ENCODE measurements around the gene ANO6.

The ANO6 gene

DNA sequence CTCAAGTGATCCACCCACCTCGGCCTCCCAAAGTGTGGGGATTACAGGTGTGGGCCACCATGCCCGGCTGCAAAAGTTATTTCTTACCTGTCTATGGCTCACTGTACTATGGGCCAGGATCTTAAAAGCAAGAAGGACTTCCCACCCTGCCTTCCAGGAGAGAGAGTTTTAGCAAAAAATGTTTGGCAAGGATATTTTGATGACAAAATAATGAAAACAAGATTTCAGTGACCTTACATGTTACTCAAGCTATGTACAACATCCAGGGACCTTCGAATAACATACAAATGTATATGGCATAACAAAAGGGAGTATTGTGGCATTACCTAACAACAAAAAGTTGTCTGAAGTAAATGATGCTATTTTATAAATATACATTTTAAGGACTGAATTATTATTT is 55.1 kb downstream of the ANO6 start:
- Histone ChIP-seq H3K36me3 (ENCODE audit: control insufficient read depth, insufficient read depth, low read length) (no peaks in the 10 kb centered on the region), H3K9me3 (ENCODE audit: control insufficient read depth, insufficient read depth, low read length) (no peaks in the 10 kb centered on the region), H3K27me3 (ENCODE audit: control insufficient read depth, insufficient read depth, low read length) (no peaks in the 10 kb centered on the region), H3K9ac (ENCODE audit: low read depth, low read length) (no peak overlapping the region), H3K4me1 (ENCODE audit: control insufficient read depth, insufficient read depth, low read length) (no peaks in the 10 kb centered on the region), H3K4me3 (ENCODE audit: low read depth, low read length) (no peak overlapping the region)

DNA sequence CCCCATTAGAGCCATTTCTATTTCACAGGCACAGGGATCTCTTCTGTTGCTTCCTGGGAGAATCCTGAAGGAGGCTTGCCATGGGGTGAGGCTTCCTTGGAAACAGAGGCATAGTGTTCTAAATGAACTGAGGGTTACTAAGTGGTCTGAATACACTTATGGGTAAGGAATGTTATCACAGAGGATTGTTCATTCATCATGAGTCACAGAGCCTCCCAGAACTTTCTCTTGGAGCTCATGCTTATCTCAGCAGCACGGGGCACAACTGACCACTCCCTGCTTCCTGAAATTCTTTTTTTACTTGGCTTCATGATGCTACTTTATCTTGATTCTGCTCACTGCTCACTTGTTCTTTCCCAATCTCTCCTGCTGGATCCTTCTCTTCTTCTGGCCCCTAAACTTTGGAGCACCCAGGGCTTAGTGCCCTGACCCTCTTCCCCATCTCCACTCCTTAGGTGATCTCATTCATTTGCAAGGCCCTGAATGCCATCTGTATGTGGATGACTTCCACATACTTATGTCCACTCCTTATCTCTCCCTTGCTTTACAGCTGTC is 57.9 kb downstream of the ANO6 start:
- no peaks in the 10 kb centered on the region for H3K9me3 ChIP-seq (ENCODE audit: control insufficient read depth, insufficient read depth, low read length)
- H3K4me3 ChIP-seq (ENCODE audit: low read depth, low read length): no peak overlapping the region
- no peaks in the 10 kb centered on the region for H3K4me1 ChIP-seq (ENCODE audit: control insufficient read depth, insufficient read depth, low read length)
- no peaks in the 10 kb centered on the region for H3K27me3 ChIP-seq (ENCODE audit: control insufficient read depth, insufficient read depth, low read length)
- H3K9ac ChIP-seq (ENCODE audit: low read depth, low read length): no peak overlapping the region
- H3K36me3 ChIP-seq (ENCODE audit: control insufficient read depth, insufficient read depth, low read length): no peaks in the 10 kb centered on the region

DNA sequence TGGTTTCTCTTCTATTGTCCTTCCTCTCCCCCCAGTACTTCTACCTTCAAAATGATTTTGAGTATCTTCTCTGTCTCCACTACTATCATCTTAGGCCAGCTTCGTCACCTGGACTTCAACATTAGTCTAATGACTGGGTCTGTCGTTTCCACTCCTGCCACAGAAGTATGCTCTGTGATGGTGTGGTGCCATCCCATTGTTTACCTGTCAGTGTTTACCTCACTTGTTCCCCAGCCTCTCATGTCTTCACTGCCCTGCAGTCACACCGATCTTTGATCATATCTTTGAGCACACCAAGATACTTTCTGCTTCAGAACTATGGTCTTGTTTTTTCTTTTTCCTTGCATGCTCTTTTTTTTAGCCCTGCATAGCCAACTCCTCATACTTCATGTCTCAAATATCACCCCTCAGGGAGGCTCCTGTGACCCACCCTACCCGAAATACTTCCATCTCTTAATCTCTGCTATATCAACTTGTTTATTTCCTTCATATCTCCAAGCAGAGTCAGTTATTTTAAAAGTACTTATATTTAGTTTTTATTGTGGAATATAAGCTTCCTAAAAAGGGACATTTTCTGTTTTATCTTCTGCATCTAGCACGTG is 60.4 kb downstream of the ANO6 start:
- H3K36me3 ChIP-seq (ENCODE audit: control insufficient read depth, insufficient read depth, low read length): no peaks in the 10 kb centered on the region

DNA sequence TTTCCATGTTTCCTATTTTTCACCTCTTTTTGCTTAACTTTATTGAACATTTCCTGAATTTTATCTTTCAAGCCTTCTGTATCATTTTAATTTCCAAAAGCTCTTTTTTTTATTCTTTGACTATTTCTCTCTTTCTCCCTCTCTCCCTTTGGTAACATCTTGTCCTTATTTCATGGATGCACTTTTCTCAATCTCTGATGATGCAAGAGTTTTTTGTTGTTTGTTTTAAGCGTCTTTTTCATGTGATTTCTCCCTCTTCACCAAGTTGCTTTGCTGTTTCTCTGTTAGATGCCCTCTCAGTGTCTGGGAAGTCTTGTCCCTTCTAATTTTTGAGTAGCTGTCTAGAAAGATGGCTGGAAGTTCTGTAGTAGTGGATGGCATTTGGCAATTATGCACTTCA is 62.6 kb downstream of the ANO6 start:
- no peak overlapping the region for H3K9ac ChIP-seq (ENCODE audit: low read depth, low read length)
- no peaks in the 10 kb centered on the region for H3K9me3 ChIP-seq (ENCODE audit: control insufficient read depth, insufficient read depth, low read length)
- no peak overlapping the region for H3K4me3 ChIP-seq (ENCODE audit: low read depth, low read length)
- no peaks in the 10 kb centered on the region for H3K36me3 ChIP-seq (ENCODE audit: control insufficient read depth, insufficient read depth, low read length)
- H3K4me1 ChIP-seq (ENCODE audit: control insufficient read depth, insufficient read depth, low read length): no peaks in the 10 kb centered on the region
- H3K27me3 ChIP-seq (ENCODE audit: control insufficient read depth, insufficient read depth, low read length): no peaks in the 10 kb centered on the region

More for the DNA sequence above, 60.4 kb downstream of the ANO6 start:
- Histone ChIP-seq H3K9me3 (ENCODE audit: control insufficient read depth, insufficient read depth, low read length) (no peaks in the 10 kb centered on the region), H3K27me3 (ENCODE audit: control insufficient read depth, insufficient read depth, low read length) (no peaks in the 10 kb centered on the region), H3K4me1 (ENCODE audit: control insufficient read depth, insufficient read depth, low read length) (no peaks in the 10 kb centered on the region), H3K4me3 (ENCODE audit: low read depth, low read length) (no peak overlapping the region), H3K9ac (ENCODE audit: low read depth, low read length) (no peak overlapping the region)

DNA sequence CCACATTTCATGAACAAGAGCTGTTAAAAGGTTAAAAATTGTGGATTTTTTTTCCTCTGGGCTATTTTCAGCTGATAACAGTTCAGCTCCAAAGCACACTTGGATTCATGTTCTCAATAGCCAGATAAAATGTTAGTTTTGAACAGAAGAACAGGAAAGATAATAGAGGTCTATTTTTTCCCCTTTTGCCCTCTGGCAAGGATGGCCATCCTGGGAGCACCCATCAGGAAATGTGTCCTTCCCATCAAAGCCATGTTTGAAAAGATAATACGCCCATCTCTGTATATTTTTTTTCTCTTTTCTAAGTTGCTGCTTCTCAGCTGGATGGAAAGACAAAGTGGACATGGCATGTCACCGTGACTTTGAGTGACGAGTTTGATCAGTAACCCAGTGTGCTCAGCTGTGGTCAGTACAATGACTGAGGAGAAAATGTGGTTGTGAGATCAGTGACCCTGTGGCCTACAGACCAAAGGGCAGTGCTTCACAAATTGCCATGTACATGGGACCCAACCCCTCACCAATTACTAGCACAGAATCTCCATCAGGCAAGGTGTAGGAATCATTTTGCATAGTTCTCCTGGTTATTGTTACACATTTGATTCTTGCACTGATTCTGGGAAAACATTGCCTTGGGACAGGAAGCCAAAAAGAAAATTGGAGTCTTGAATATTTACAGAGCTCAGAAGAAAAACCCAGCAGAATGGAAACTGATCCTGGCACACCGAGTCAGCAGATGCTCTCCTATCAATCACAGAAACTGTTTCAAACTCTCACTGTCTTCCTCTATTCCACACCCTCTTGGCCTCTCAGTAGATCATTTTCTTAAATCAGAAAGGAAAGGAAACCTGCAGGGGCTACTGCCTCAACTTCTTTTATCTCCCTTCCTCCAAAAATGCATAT is 64.3 kb downstream of the ANO6 start:
- no peak overlapping the region for H3K9ac ChIP-seq (ENCODE audit: low read depth, low read length)
- no peaks in the 10 kb centered on the region for H3K36me3 ChIP-seq (ENCODE audit: control insufficient read depth, insufficient read depth, low read length)
- H3K4me3 ChIP-seq (ENCODE audit: low read depth, low read length): no peak overlapping the region
- H3K9me3 ChIP-seq (ENCODE audit: control insufficient read depth, insufficient read depth, low read length): no peaks in the 10 kb centered on the region
- H3K4me1 ChIP-seq (ENCODE audit: control insufficient read depth, insufficient read depth, low read length): peaks cover 7% of the 10 kb centered on the region
- no peaks in the 10 kb centered on the region for H3K27me3 ChIP-seq (ENCODE audit: control insufficient read depth, insufficient read depth, low read length)

DNA sequence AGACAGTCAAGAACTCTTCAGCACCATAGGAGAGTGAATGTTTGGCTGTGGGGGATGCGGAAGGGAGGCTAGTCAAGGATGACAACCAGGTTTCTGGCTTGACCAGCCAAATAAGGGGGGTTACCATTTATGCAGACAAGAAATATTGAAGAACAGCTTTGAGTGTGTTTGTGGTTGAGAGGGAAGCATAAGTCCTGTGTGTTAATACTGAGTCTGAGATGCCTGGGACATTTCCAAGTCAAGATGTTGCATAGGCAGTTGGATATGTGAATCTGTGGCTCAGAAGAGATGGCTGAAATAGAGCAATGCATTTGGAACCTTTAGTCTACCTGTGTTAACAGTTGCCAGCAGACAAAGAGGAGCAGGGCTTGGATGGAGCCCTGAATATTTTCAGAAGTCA is 66.1 kb downstream of the ANO6 start:
- H3K27me3 ChIP-seq (ENCODE audit: control insufficient read depth, insufficient read depth, low read length): no peaks in the 10 kb centered on the region
- no peak overlapping the region for H3K4me3 ChIP-seq (ENCODE audit: low read depth, low read length)
- peaks cover 13% of the 10 kb centered on the region for H3K4me1 ChIP-seq (ENCODE audit: control insufficient read depth, insufficient read depth, low read length)
- H3K9ac ChIP-seq (ENCODE audit: low read depth, low read length): no peak overlapping the region
- H3K9me3 ChIP-seq (ENCODE audit: control insufficient read depth, insufficient read depth, low read length): no peaks in the 10 kb centered on the region
- no peaks in the 10 kb centered on the region for H3K36me3 ChIP-seq (ENCODE audit: control insufficient read depth, insufficient read depth, low read length)

DNA sequence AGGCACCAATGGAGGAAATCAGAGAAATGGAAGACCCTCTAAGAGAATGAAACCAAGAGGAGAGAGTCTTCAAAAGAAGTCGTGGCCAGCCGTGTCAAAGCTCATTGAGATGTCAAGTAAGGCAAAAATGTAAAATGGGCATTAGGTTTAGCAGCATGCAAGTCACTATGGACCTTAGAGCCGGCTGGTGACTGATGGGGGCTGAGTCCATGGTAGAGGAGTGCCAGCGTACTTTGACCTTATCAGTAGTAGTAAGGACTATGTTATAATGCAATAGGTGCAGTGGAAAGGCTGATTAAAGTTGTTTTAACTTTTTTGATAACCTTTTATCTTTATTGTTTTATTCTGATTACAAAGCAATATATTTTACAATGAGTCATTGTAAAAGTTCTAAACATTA is 66.5 kb downstream of the ANO6 start:
- H3K9ac ChIP-seq (ENCODE audit: low read depth, low read length): no peak overlapping the region
- peaks cover 14% of the 10 kb centered on the region for H3K4me1 ChIP-seq (ENCODE audit: control insufficient read depth, insufficient read depth, low read length)
- no peaks in the 10 kb centered on the region for H3K9me3 ChIP-seq (ENCODE audit: control insufficient read depth, insufficient read depth, low read length)
- H3K4me3 ChIP-seq (ENCODE audit: low read depth, low read length): no peak overlapping the region
- H3K36me3 ChIP-seq (ENCODE audit: control insufficient read depth, insufficient read depth, low read length): no peaks in the 10 kb centered on the region
- H3K27me3 ChIP-seq (ENCODE audit: control insufficient read depth, insufficient read depth, low read length): no peaks in the 10 kb centered on the region

DNA sequence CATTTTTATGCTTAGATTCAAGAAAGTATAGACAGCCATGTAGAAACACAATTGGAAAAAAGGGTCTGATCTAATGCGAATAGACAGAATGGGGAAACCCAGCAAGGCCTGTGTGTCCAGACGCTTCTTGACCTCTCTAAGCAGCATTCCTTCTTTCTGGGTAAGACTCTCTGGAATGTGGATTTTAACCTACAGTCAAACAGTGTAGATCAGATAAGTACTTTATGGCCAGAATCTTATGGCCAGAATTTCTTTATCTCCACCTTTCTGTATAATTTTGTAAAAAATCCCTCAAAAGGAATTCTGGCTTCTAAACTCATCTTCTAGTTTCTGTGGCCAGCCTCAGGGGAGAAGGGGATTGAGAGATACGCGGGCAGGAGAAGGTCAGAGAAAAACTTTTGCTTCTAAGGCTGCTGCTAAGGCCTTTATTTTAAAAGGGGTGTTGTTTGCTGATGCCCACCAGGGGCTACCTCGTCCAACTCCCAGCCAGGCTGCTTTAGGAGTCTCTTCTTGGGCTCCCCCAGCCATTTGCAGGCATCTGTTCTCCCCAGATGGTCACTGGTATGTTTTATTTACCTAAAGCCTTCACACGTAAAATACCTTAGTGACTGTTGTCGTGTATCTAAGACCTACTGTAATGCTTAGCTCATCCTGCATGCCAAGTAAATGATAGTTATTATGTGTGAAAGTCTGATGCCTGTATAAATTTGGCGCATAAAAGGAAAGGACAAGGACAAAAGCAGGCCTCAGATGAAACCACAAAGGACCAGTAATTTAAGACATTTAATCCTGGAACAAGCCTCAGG is 68.4 kb downstream of the ANO6 start:
- H3K4me3 ChIP-seq (ENCODE audit: low read depth, low read length): no peak overlapping the region
- H3K27me3 ChIP-seq (ENCODE audit: control insufficient read depth, insufficient read depth, low read length): no peaks in the 10 kb centered on the region
- no peak overlapping the region for H3K9ac ChIP-seq (ENCODE audit: low read depth, low read length)
- H3K9me3 ChIP-seq (ENCODE audit: control insufficient read depth, insufficient read depth, low read length): no peaks in the 10 kb centered on the region
- H3K36me3 ChIP-seq (ENCODE audit: control insufficient read depth, insufficient read depth, low read length): no peaks in the 10 kb centered on the region
- H3K4me1 ChIP-seq (ENCODE audit: control insufficient read depth, insufficient read depth, low read length): peaks cover 14% of the 10 kb centered on the region

DNA sequence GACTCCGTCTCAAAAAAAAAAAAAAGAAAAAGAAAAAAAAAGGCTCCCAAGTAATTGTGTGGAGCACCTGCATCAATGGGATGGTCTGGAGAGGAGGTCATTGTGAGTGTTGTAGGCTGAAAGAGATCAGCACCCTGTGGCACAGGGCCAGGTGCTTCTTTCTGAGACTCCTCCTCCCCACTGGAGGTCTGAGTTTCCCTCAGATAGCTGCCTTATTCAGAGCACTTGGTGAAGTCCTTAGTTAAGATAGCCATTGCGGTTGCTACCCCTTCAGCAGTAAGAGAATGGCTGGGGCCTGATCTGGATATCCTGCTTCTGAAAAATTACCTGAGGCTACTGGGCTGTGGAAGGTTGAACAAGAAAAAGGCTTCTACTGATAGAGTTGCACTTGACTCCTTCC is 69.8 kb downstream of the ANO6 start:
- Histone ChIP-seq H3K36me3 (ENCODE audit: control insufficient read depth, insufficient read depth, low read length) (no peaks in the 10 kb centered on the region), H3K9ac (ENCODE audit: low read depth, low read length) (no peak overlapping the region), H3K9me3 (ENCODE audit: control insufficient read depth, insufficient read depth, low read length) (no peaks in the 10 kb centered on the region), H3K4me1 (ENCODE audit: control insufficient read depth, insufficient read depth, low read length) (peaks cover 14% of the 10 kb centered on the region), H3K4me3 (ENCODE audit: low read depth, low read length) (no peak overlapping the region), H3K27me3 (ENCODE audit: control insufficient read depth, insufficient read depth, low read length) (no peaks in the 10 kb centered on the region)

DNA sequence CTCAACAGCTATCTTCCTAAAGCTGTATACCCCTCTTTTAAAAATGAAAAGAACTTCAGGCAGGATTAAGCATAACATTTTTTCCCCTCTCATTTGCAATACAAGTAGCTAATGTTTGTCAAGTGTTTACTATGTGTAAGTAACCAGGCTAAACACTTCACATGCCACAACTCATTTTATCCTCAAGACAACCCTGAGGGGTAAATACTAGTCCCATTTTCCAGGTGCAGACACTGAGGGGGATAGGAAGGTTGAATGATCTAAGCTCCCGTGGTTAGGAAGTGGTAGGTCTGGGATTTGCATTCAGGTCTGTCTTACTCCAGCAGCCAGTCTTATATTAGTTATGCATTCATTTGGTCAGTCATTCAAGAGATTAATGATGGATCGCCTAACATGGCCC is 70.7 kb downstream of the ANO6 start:
- Histone ChIP-seq H3K27me3 (ENCODE audit: control insufficient read depth, insufficient read depth, low read length) (no peaks in the 10 kb centered on the region), H3K36me3 (ENCODE audit: control insufficient read depth, insufficient read depth, low read length) (no peaks in the 10 kb centered on the region), H3K4me1 (ENCODE audit: control insufficient read depth, insufficient read depth, low read length) (peaks cover 14% of the 10 kb centered on the region), H3K9ac (ENCODE audit: low read depth, low read length) (no peak overlapping the region), H3K9me3 (ENCODE audit: control insufficient read depth, insufficient read depth, low read length) (no peaks in the 10 kb centered on the region), H3K4me3 (ENCODE audit: low read depth, low read length) (no peak overlapping the region)

DNA sequence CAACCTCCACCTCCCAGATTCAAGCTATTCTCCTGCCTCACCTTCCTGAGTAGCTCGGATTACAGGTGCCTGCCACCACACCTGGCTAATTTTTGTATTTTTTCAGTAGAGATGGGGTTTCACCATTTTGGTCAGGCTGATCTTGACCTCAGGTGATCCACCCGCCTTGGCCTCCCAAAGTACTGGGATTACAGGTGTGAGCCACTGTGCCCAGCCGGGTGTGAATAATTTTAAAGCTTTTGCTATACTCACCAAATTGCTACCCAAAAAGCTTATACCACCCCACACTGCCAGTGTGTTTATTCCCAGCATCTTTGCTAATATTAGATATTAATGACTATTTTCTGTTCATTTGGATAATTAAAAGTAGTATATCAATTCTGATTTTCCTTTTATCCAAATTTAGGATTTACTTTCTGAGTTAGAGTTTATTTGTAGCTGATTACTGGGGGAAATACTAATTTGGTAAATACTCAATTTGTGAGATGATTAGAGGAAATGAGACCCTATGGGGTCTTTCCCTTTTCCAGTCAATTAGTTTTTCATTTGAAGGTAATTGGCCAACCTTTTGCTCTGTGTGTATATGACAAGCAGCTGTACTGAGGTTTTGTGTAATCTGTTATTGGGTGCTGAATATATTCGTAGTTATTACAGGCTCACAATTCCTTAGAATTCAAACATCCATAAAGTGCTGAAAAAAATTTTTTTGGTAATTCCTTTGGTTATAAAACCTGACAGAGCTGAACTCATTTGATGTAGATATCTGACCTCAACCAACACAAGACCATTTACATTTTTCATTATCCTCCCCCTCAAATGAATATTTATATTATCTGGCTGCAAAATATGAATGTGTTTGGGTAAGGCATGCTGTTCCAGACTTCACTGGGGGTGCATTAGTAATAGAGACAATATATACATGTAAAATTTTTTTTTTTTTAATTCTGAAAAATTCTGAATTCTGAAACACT is 73.6 kb downstream of the ANO6 start:
- no peaks in the 10 kb centered on the region for H3K36me3 ChIP-seq (ENCODE audit: control insufficient read depth, insufficient read depth, low read length)
- H3K4me1 ChIP-seq (ENCODE audit: control insufficient read depth, insufficient read depth, low read length): peaks cover 8% of the 10 kb centered on the region
- no peaks in the 10 kb centered on the region for H3K9me3 ChIP-seq (ENCODE audit: control insufficient read depth, insufficient read depth, low read length)
- no peaks in the 10 kb centered on the region for H3K27me3 ChIP-seq (ENCODE audit: control insufficient read depth, insufficient read depth, low read length)
- no peak overlapping the region for H3K4me3 ChIP-seq (ENCODE audit: low read depth, low read length)
- H3K9ac ChIP-seq (ENCODE audit: low read depth, low read length): no peak overlapping the region
